CD4-positive, alpha-beta memory T cell (primary cell): ENCODE measurements around the gene MRM2. TPM values are rescaled to one million over a fixed set of nuclear protein-coding genes. Genes with fewer than 3 reads are reported as not detected.

Experiments
- CTCF ChIA-PET: fragments of 350-600 bp; sonication (Branson Sonifier 250); formaldehyde crosslinking; loops from one replicate; lab custom pipeline; 2021; ENCODE audit warnings: inconsistent platforms; ENCODE audit not compliant: partially characterized antibody; lab: Charles Lee
- POLR2A ChIA-PET: fragments of 350-600 bp; sonication (Branson Sonifier 250); formaldehyde crosslinking; loops from one replicate; lab custom pipeline; 2021; ENCODE audit not compliant: partially characterized antibody; lab: Charles Lee
- DNase-seq, 5 donors: peaks; one replicate each; pipeline versions ENCODE4 v3.0.0 to v3.0.0-alpha.2; 2020 to 2022; ENCODE audit warnings: mixed read lengths in 1 of 5
- H3K27ac ChIP-seq: one replicate; pipeline ENCODE4 v1.7.0; 2013; ENCODE audit warnings: low read depth, low read length
- H3K27me3 ChIP-seq: 2 replicates; pipeline ENCODE4 v1.7.0; 2013; ENCODE audit warnings: mild to moderate bottlenecking, low read length, moderate library complexity; ENCODE audit not compliant: insufficient read depth
- H3K36me3 ChIP-seq: 2 replicates; pipeline ENCODE4 v1.7.0; 2013; ENCODE audit warnings: mild to moderate bottlenecking, low read length, moderate library complexity; ENCODE audit not compliant: insufficient read depth
- H3K4me1 ChIP-seq: 2 replicates; pipeline ENCODE4 v1.7.0; 2013; ENCODE audit warnings: mild to moderate bottlenecking, low read length, moderate library complexity; ENCODE audit not compliant: insufficient read depth
- H3K4me3 ChIP-seq, 2 donors: one replicate each; pipeline ENCODE4 v1.7.0; 2013; ENCODE audit warnings: low read length in 2 of 2, mild to moderate bottlenecking in 1 of 2
- H3K9me3 ChIP-seq, 2 donors: one replicate each; pipeline ENCODE4 v1.7.0; 2013; ENCODE audit warnings: low read length in 2 of 2, control low read depth in 1 of 2; ENCODE audit not compliant: control insufficient read depth in 1 of 2
- H3K27ac Mint-ChIP-seq, 7 donors: one replicate each; pipeline ENCODE4 v1.8.0; 2020 to 2021; ENCODE audit warnings: mixed read lengths in 7 of 7, mild to moderate bottlenecking in 6 of 7, inconsistent platforms in 3 of 7, moderate library complexity in 3 of 7
- H3K27me3 Mint-ChIP-seq, 2 donors: one replicate each; pipeline ENCODE4 v1.8.0; 2020 to 2021; ENCODE audit warnings: mixed read lengths in 2 of 2
- H3K36me3 Mint-ChIP-seq, 2 donors: one replicate each; pipeline ENCODE4 v1.8.0; 2020 to 2021; ENCODE audit warnings: mixed read lengths in 2 of 2, inconsistent platforms in 1 of 2, mild to moderate bottlenecking in 1 of 2
- H3K4me1 Mint-ChIP-seq, 4 donors: one replicate each; pipeline ENCODE4 v1.8.0; 2020 to 2021; ENCODE audit warnings: mixed read lengths in 4 of 4, mild to moderate bottlenecking in 1 of 4
- H3K4me3 Mint-ChIP-seq, 8 donors: one replicate each; pipeline ENCODE4 v1.8.0; 2020 to 2021; ENCODE audit warnings: mixed read lengths in 8 of 8, mild to moderate bottlenecking in 7 of 8, moderate library complexity in 6 of 8, inconsistent platforms in 3 of 8
- H3K9me3 Mint-ChIP-seq, 8 donors: one replicate each; pipeline ENCODE4 v1.8.0; 2020 to 2021; ENCODE audit warnings: mixed read lengths in 8 of 8, mild to moderate bottlenecking in 5 of 8, inconsistent platforms in 3 of 8, moderate library complexity in 1 of 8
- intact Hi-C: fragments of 100-400 bp; cut with micrococcal nuclease; formaldehyde crosslinking; loops from one replicate; pipeline ENCODE4 v1.15.1; 2023
- polyA plus RNA-seq, 2 donors: library from polyadenylated mRNA; unstranded; fragments of 300-500 nt; fragmentation: Illumina TruSeq; gene quantifications; one replicate each; pipeline ENCODE4 v1.2.3, GENCODE V29; 2021
- total RNA-seq, 2 experiments: library from RNA; stranded (reverse); gene quantifications; one replicate each; pipeline ENCODE4 v1.2.3, GENCODE V29; 2021

MRM2 gene
- total and polyA plus RNA-seq, 4 experiments from 2014 or later = 17.4 to 32.9 (median 24.0) TPM

GRCh38 chr7:2217716-2218443 is 24.1 kb downstream of the MRM2 start:
- H3K36me3 ChIP-seq = peaks cover 23% of the 10 kb centered on the region
- DNase-seq = no peak
- POLR2A ChIA-PET = no interaction called here

GRCh38 chr7:2217206-2217605 is 24.8 kb downstream of the MRM2 start:
- intact Hi-C loops = no loop called here
- no peaks in the 10 kb centered on the region for H3K27me3 ChIP-seq
- H3K27me3 Mint-ChIP-seq = no peaks in the 10 kb centered on the region
- POLR2A ChIA-PET = no interaction called here
- H3K4me1 ChIP-seq = no peaks in the 10 kb centered on the region
- H3K4me3 ChIP-seq = no peak overlapping the region
- no peak overlapping the region for H3K4me3 Mint-ChIP-seq
- DNase-seq = no peak
- CTCF ChIA-PET = no interaction called here
- no peak overlapping the region for H3K27ac Mint-ChIP-seq
- peaks cover 27% of the 10 kb centered on the region for H3K36me3 ChIP-seq
- H3K36me3 Mint-ChIP-seq = peaks cover 45 to 68% of the 10 kb centered on the region in 2 donors
- no peaks in the 10 kb centered on the region for H3K9me3 ChIP-seq
- H3K4me1 Mint-ChIP-seq = peaks cover 6 to 19% (median 12%) of the 10 kb centered on the region in 4 donors
- H3K9me3 Mint-ChIP-seq = no peaks in the 10 kb centered on the region
- no peak overlapping the region for H3K27ac ChIP-seq

More at GRCh38 chr7:2217716-2218443, 24.1 kb downstream of the MRM2 start:
- no peaks in the 10 kb centered on the region for H3K9me3 ChIP-seq
- no peak overlapping the region for H3K4me3 ChIP-seq
- Mint-ChIP-seq H3K9me3 (no peaks in the 10 kb centered on the region), H3K27ac (no peak overlapping the region), H3K27me3 (no peaks in the 10 kb centered on the region), H3K4me1 (peaks cover 6 to 19% (median 11%) of the 10 kb centered on the region in 4 donors), H3K4me3 (no peak overlapping the region), H3K36me3 (peaks cover 39 to 66% of the 10 kb centered on the region in 2 donors)
- H3K27me3 ChIP-seq = no peaks in the 10 kb centered on the region
- H3K4me1 ChIP-seq = no peaks in the 10 kb centered on the region
- CTCF ChIA-PET = no interaction called here
- no peak overlapping the region for H3K27ac ChIP-seq
- intact Hi-C loops = no loop called here

GRCh38 chr7:2215851-2216250 is 26.2 kb downstream of the MRM2 start:
- CTCF ChIA-PET = no interaction called here

GRCh38 chr7:2214636-2215035 is 27.4 kb downstream of the MRM2 start:
- no peaks in the 10 kb centered on the region for H3K27me3 Mint-ChIP-seq
- Histone ChIP-seq H3K27ac (no peak overlapping the region), H3K9me3 (no peaks in the 10 kb centered on the region), H3K27me3 (no peaks in the 10 kb centered on the region), H3K4me1 (no peaks in the 10 kb centered on the region), H3K36me3 (peaks cover 28% of the 10 kb centered on the region), H3K4me3 (no peak overlapping the region)
- DNase-seq = no peak
- ChIA-PET POLR2A (no interaction called here), CTCF (no interaction called here)
- H3K27ac Mint-ChIP-seq = peak overlapping the region in 4 of 7 donors; percentile 12 to 67 (median 62)
- no peaks in the 10 kb centered on the region for H3K9me3 Mint-ChIP-seq
- H3K4me3 Mint-ChIP-seq = no peak overlapping the region
- H3K4me1 Mint-ChIP-seq = peaks cover 5 to 19% (median 10%) of the 10 kb centered on the region in 4 donors
- intact Hi-C loops = no loop called here
- peaks cover 46 to 62% of the 10 kb centered on the region in 2 donors for H3K36me3 Mint-ChIP-seq

More at GRCh38 chr7:2215851-2216250, 26.2 kb downstream of the MRM2 start:
- intact Hi-C loops = no loop called here
- Mint-ChIP-seq H3K4me1 (peaks cover 4 to 19% (median 10%) of the 10 kb centered on the region in 4 donors), H3K27ac (peak overlapping the region in 1 of 7 donors; percentile 43), H3K9me3 (no peaks in the 10 kb centered on the region), H3K27me3 (no peaks in the 10 kb centered on the region), H3K4me3 (no peak overlapping the region), H3K36me3 (peaks cover 46 to 65% of the 10 kb centered on the region in 2 donors)
- Histone ChIP-seq H3K27me3 (no peaks in the 10 kb centered on the region), H3K36me3 (peaks cover 28% of the 10 kb centered on the region), H3K4me1 (no peaks in the 10 kb centered on the region), H3K9me3 (no peaks in the 10 kb centered on the region), H3K27ac (no peak overlapping the region), H3K4me3 (no peak overlapping the region)
- no peak for DNase-seq
- POLR2A ChIA-PET = no interaction called here

DNA sequence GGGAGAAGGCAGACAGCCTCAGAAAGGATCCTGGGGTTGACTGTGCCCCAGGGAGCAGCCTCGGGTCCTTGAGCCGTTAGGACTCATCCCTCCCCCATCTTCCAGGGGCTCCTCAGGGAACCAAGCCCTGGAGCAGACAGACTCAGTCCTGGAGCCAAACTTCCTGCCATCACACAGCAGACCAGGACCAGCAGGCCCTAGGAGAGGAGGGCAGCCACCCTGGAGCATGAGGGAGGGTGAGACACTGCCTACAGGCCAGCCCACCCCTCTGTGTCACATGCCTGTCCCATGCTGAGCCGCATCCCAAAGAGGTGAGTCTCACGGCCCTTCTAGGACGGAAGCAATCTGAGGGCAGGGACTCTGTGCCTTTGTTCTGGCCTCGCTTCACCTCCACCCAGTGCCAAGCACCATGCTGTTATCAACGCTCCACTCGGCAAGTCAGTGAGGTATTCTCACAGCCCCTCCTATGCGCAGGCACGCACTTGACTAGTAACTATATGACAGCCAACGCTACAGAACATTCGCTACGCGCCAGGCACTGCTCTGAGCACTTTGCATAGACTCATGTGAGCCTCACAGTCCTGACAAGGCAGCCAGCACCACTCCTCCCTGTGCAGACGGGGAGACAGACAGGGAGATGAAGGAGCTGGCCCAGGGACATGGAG is 28.3 kb downstream of the MRM2 start:
- H3K9me3 ChIP-seq = no peaks in the 10 kb centered on the region
- Mint-ChIP-seq H3K27ac (peak overlapping the region in 1 of 7 donors; percentile 37), H3K4me1 (peaks cover 5 to 19% (median 11%) of the 10 kb centered on the region in 4 donors), H3K36me3 (peaks cover 50 to 61% of the 10 kb centered on the region in 2 donors), H3K9me3 (no peaks in the 10 kb centered on the region), H3K27me3 (no peaks in the 10 kb centered on the region), H3K4me3 (no peak overlapping the region)
- no peak overlapping the region for H3K27ac ChIP-seq
- intact Hi-C loops = no loop called here
- DNase-seq = no peak
- H3K27me3 ChIP-seq = no peaks in the 10 kb centered on the region
- H3K4me3 ChIP-seq = no peak overlapping the region
- ChIA-PET CTCF (no interaction called here), POLR2A (no interaction called here)
- no peaks in the 10 kb centered on the region for H3K4me1 ChIP-seq
- peaks cover 28% of the 10 kb centered on the region for H3K36me3 ChIP-seq

GRCh38 chr7:2212906-2213305 is 29.1 kb downstream of the MRM2 start:
- H3K27ac ChIP-seq = no peak overlapping the region
- Mint-ChIP-seq H3K4me1 (peaks cover 5 to 19% (median 11%) of the 10 kb centered on the region in 4 donors), H3K4me3 (no peak overlapping the region), H3K9me3 (no peaks in the 10 kb centered on the region), H3K36me3 (peaks cover 46 to 63% of the 10 kb centered on the region in 2 donors), H3K27ac (no peak overlapping the region), H3K27me3 (no peaks in the 10 kb centered on the region)
- H3K36me3 ChIP-seq = peaks cover 34% of the 10 kb centered on the region
- H3K4me1 ChIP-seq = no peaks in the 10 kb centered on the region
- no peak for DNase-seq
- no peaks in the 10 kb centered on the region for H3K9me3 ChIP-seq
- ChIA-PET CTCF (no interaction called here), POLR2A (no interaction called here)
- no peaks in the 10 kb centered on the region for H3K27me3 ChIP-seq
- intact Hi-C loops = no loop called here
- no peak overlapping the region for H3K4me3 ChIP-seq

GRCh38 chr7:2211926-2212325 is 30.1 kb downstream of the MRM2 start:
- DNase-seq = no peak
- no peak overlapping the region for H3K4me3 ChIP-seq
- POLR2A ChIA-PET = no interaction called here
- peaks cover 5 to 19% (median 11%) of the 10 kb centered on the region in 4 donors for H3K4me1 Mint-ChIP-seq
- H3K27ac ChIP-seq = no peak overlapping the region
- H3K36me3 Mint-ChIP-seq = peaks cover 46 to 62% of the 10 kb centered on the region in 2 donors
- CTCF ChIA-PET = no interaction called here
- H3K27ac Mint-ChIP-seq = no peak overlapping the region
- no peaks in the 10 kb centered on the region for H3K9me3 ChIP-seq
- intact Hi-C loops = no loop called here
- H3K27me3 Mint-ChIP-seq = no peaks in the 10 kb centered on the region
- H3K27me3 ChIP-seq = no peaks in the 10 kb centered on the region
- no peaks in the 10 kb centered on the region for H3K9me3 Mint-ChIP-seq
- H3K36me3 ChIP-seq = peaks cover 28% of the 10 kb centered on the region
- H3K4me3 Mint-ChIP-seq = no peak overlapping the region
- H3K4me1 ChIP-seq = no peaks in the 10 kb centered on the region
